A549 (cell line): Measurements from ENCODE around the gene ZC3H18. TPM values are rescaled to one million over a fixed set of nuclear protein-coding genes. Genes with fewer than 3 reads are reported as not detected.

Experiments
- ATAC-seq, 2 experiments: fragments of 200-7000 bp in 1 of 2; fragments of >200 bp in 1 of 2; cut with Nextera tagmentation in 1 of 2; cut with Tn5 transposase in 1 of 2; 3 replicates each; pipeline versions ENCODE4 v1.8.0 to v1.9.1; 2018 to 2020; ENCODE audit warnings: mild to moderate bottlenecking in 1 of 2, moderate library complexity in 1 of 2
- CTCF ChIA-PET: fragments of 300-600 bp; sonication (Branson Sonifier 250); formaldehyde crosslinking; extraction: SDS; loops from one replicate; lab custom pipeline; 2021; ENCODE audit warnings: antibody characterized with exemption, inconsistent platforms; lab: Yijun Ruan, JAX
- POLR2A ChIA-PET: fragments of 350-600 bp; formaldehyde crosslinking; extraction: SDS; loops from one replicate; lab custom pipeline; 2021; ENCODE audit warnings: antibody characterized with exemption, inconsistent platforms; lab: Yijun Ruan, JAX
- DNase-seq, 2 experiments: peaks; one replicate each; pipeline versions ENCODE4 v3.0.0 to v3.0.0-alpha.2; 2011 to 2016; ENCODE audit warnings: low read depth in 1 of 2, low spot score in 1 of 2
- FAIRE-seq: peaks from 2 replicates; lab custom pipeline; 2011; peaks lifted over from hg19 to GRCh38; lab: Jason Lieb, UNC
- H3K27ac ChIP-seq, 2 experiments: fragments of >200 bp; sonication (Bioruptor Twin); formaldehyde crosslinking; 3 replicates each; pipeline ENCODE4 v1.5.1; 2016 to 2017
- H3K4me1 ChIP-seq: fragments of >200 bp; sonication (Bioruptor Twin); formaldehyde crosslinking; 3 replicates; pipeline ENCODE4 v1.6.1; 2016
- H3K4me2 ChIP-seq: fragments of >200 bp; sonication (Bioruptor Twin); formaldehyde crosslinking; 3 replicates; pipeline ENCODE4 v1.6.1; 2016
- H3K4me3 ChIP-seq: fragments of >200 bp; sonication (Bioruptor Twin); formaldehyde crosslinking; 3 replicates; pipeline ENCODE4 v1.5.1; 2016
- H3K9me3 ChIP-seq: fragments of >200 bp; sonication (Bioruptor Twin); formaldehyde crosslinking; 3 replicates; pipeline ENCODE4 v1.6.1; 2016
- CBX8 ChIP-seq: fragments of 200-600 bp; sonication (generic); IDR thresholded peaks from 2 replicates; pipeline ENCODE4 v1.6.1; 2016
- EP300 ChIP-seq, 2 experiments: fragments of >200 bp; sonication (Bioruptor Twin); formaldehyde crosslinking; IDR thresholded peaks; 2 replicates in 1 of 2; 3 replicates in 1 of 2; pipeline ENCODE4 v1.6.1; 2016 to 2017
- JUN ChIP-seq, 2 experiments: fragments of >200 bp; sonication (Bioruptor Twin); formaldehyde crosslinking; IDR thresholded peaks; 2 replicates in 1 of 2; 3 replicates in 1 of 2; pipeline ENCODE4 v1.6.1; 2016 to 2017
- PHF8 ChIP-seq: fragments of 200-600 bp; sonication (generic); IDR thresholded peaks from 2 replicates; pipeline ENCODE4 v1.6.1; 2016; ENCODE audit warnings: low read depth, mild to moderate bottlenecking, antibody characterized with exemption, moderate library complexity, borderline replicate concordance
- POLR2A ChIP-seq: IDR thresholded peaks from 2 replicates; pipeline ENCODE4 v1.6.1; 2012; ENCODE audit warnings: mild to moderate bottlenecking, low read length
- WGBS: methylation state at CpG from one replicate; pipeline ENCODE4 v1.1.6; 2017; ENCODE audit errors: missing lambda C conversion rate; 5-methylcytosine and 5-hydroxymethylcytosine counted together
- polyA plus RNA-seq, 4 experiments: library from polyadenylated mRNA; depleted of rRNA in 3 of 4; stranded (reverse); fragments of >200 nt; fragmentation: RNase III in 1 of 4; extraction: RNeasy Plus Mini Kit Qiagen cat#74134 plus additional on column Dnase treatment in 1 of 4; gene quantifications; 2 replicates in 3 of 4; 3 replicates in 1 of 4; pipeline ENCODE4 v1.2.3, GENCODE V29; 2011 to 2017
- TF ChIP-seq, protein P1 (sequence below): fragments of >200 bp; sonication (Bioruptor Twin); formaldehyde crosslinking; IDR thresholded peaks from 3 replicates; pipeline ENCODE4 v1.6.1; 2016
- TF ChIP-seq, protein P2 (sequence below): IDR thresholded peaks from 2 replicates; pipeline ENCODE4 v1.6.1; 2012; ENCODE audit warnings: low read depth, borderline replicate concordance
- TF ChIP-seq, protein P3 (sequence below): IDR thresholded peaks from 2 replicates; pipeline ENCODE4 v1.6.1; 2012
- TF ChIP-seq, protein P4 (sequence below): fragments of 250-450 bp; sonication (Bioruptor Pico); IDR thresholded peaks from 2 replicates; pipeline ENCODE4 v1.5.0; 2020; ENCODE audit warnings: low read depth, mild to moderate bottlenecking, moderate library complexity
- TF ChIP-seq, protein P5 (sequence below): IDR thresholded peaks from 2 replicates; pipeline ENCODE4 v1.6.1; 2012
- TF ChIP-seq, protein P6 (sequence below): fragments of >200 bp; sonication (Bioruptor Twin); formaldehyde crosslinking; IDR thresholded peaks from 3 replicates; pipeline ENCODE4 v1.5.1; 2016

Gene ZC3H18
- polyA plus RNA-seq, 2 of the 4 experiments (the other 2 are of a cell fraction), result 21.1 to 48.2 TPM

DNA sequence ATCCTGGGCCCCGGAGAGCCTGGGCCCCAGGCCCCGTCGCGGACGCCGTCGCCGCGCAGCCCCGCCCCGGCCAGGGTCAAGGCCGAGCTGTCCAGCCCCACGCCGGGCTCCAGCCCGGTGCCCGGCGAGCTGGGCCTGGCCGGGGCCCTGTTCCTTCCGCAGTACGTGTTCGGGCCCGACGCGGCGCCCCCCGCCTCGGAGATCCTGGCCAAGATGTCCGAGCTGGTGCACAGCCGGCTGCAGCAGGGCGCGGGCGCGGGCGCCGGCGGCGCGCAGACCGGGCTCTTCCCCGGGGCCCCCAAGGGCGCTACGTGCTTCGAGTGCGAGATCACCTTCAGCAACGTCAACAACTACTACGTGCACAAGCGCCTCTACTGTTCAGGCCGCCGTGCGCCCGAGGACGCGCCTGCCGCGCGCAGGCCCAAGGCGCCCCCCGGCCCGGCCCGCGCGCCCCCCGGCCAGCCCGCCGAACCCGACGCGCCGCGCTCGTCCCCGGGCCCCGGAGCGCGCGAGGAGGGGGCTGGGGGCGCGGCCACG is 36.8 kb upstream of the ZC3H18 start:
- FAIRE-seq, result no peak
- no peaks in the 10 kb centered on the region for H3K9me3 ChIP-seq
- POLR2A ChIA-PET, result interaction anchor here (1.2 kb wide), 2 partner anchors 37 to 582 kb away, joined by 4 to 8 read pairs; partner anchors contain the start of genes BANP and ZC3H18
- WGBS, result 86% methylated on average over 20 of the region's 79 CpGs
- TF ChIP-seq, protein P1, sequence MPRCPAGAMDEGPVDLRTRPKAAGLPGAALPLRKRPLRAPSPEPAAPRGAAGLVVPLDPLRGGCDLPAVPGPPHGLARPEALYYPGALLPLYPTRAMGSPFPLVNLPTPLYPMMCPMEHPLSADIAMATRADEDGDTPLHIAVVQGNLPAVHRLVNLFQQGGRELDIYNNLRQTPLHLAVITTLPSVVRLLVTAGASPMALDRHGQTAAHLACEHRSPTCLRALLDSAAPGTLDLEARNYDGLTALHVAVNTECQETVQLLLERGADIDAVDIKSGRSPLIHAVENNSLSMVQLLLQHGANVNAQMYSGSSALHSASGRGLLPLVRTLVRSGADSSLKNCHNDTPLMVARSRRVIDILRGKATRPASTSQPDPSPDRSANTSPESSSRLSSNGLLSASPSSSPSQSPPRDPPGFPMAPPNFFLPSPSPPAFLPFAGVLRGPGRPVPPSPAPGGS, result no peak
- TF ChIP-seq CBX8, result no peak
- TF ChIP-seq, protein P2, sequence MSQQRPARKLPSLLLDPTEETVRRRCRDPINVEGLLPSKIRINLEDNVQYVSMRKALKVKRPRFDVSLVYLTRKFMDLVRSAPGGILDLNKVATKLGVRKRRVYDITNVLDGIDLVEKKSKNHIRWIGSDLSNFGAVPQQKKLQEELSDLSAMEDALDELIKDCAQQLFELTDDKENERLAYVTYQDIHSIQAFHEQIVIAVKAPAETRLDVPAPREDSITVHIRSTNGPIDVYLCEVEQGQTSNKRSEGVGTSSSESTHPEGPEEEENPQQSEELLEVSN, result no peak
- TF ChIP-seq, protein P3, sequence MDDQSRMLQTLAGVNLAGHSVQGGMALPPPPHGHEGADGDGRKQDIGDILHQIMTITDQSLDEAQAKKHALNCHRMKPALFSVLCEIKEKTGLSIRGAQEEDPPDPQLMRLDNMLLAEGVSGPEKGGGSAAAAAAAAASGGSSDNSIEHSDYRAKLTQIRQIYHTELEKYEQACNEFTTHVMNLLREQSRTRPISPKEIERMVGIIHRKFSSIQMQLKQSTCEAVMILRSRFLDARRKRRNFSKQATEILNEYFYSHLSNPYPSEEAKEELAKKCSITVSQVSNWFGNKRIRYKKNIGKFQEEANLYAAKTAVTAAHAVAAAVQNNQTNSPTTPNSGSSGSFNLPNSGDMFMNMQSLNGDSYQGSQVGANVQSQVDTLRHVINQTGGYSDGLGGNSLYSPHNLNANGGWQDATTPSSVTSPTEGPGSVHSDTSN, result no peak
- TF ChIP-seq, all 56 proteins: peak for 0
- H3K27ac ChIP-seq, result peak overlapping the region; percentile 99
- H3K4me3 ChIP-seq, result peak overlapping the region; percentile 91
- ATAC-seq (no peak), DNase-seq (no peak)
- H3K4me2 ChIP-seq, result peak overlapping the region; percentile 100
- H3K4me1 ChIP-seq, result peaks cover 15% of the 10 kb centered on the region; the same call in 2 of the 3 replicates
- CTCF ChIA-PET, result interaction anchor here (1.0 to 1.7 kb wide), 3 partner anchors 18 to 96 kb away, joined by 3 to 6 read pairs (median 5); no protein-coding TSS in a partner anchor

DNA sequence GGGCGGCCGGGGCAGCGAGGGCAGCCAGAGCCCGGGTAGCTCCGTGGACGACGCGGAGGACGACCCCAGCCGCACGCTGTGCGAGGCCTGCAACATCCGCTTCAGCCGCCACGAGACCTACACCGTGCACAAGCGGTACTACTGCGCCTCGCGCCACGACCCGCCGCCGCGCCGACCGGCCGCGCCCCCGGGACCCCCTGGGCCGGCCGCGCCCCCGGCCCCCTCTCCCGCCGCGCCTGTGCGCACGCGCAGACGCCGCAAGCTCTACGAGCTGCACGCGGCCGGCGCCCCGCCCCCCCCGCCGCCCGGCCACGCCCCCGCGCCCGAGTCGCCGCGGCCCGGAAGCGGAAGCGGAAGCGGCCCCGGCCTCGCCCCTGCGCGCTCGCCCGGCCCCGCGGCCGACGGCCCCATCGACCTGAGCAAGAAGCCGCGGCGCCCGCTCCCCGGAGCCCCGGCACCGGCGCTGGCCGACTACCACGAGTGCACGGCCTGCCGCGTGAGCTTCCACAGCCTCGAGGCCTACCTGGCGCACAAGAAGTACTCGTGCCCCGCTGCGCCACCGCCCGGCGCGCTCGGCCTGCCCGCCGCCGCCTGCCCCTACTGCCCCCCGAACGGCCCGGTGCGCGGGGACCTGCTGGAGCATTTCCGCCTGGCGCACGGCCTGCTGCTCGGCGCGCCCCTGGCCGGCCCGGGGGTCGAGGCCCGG is 36.1 kb upstream of the ZC3H18 start:
- peak overlapping the region; percentile 99 for H3K27ac ChIP-seq
- DNase-seq (peak; percentile 76), FAIRE-seq (no peak), ATAC-seq (peak; percentile 48 to 60; a peak in 5 of 6 replicates)
- ChIA-PET CTCF (interaction anchor here (1.0 to 1.7 kb wide), 3 partner anchors 18 to 97 kb away, joined by 3 to 6 read pairs (median 5); no protein-coding TSS in a partner anchor), POLR2A (interaction anchor here (1.2 kb wide), 2 partner anchors 36 to 583 kb away, joined by 4 to 8 read pairs; partner anchors contain the start of genes BANP and ZC3H18)
- H3K4me3 ChIP-seq, result peak overlapping the region; percentile 91
- TF ChIP-seq POLR2A (peak; percentile 53), JUN (IDR thresholded peaks at IDR 0.05) (peak; percentile 75 to 97; a peak in 4 of 5 replicates), EP300 (IDR thresholded peaks at IDR 0.05) (no peak), PHF8 (peak; percentile 71; the same call in 1 of the 2 replicates)
- TF ChIP-seq, protein P4, sequence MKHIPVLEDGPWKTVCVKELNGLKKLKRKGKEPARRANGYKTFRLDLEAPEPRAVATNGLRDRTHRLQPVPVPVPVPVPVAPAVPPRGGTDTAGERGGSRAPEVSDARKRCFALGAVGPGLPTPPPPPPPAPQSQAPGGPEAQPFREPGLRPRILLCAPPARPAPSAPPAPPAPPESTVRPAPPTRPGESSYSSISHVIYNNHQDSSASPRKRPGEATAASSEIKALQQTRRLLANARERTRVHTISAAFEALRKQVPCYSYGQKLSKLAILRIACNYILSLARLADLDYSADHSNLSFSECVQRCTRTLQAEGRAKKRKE (CRISPR knock-in tag), result no peak
- TF ChIP-seq, protein P5, sequence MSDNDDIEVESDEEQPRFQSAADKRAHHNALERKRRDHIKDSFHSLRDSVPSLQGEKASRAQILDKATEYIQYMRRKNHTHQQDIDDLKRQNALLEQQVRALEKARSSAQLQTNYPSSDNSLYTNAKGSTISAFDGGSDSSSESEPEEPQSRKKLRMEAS, result peak; percentile 43
- TF ChIP-seq, protein P6, sequence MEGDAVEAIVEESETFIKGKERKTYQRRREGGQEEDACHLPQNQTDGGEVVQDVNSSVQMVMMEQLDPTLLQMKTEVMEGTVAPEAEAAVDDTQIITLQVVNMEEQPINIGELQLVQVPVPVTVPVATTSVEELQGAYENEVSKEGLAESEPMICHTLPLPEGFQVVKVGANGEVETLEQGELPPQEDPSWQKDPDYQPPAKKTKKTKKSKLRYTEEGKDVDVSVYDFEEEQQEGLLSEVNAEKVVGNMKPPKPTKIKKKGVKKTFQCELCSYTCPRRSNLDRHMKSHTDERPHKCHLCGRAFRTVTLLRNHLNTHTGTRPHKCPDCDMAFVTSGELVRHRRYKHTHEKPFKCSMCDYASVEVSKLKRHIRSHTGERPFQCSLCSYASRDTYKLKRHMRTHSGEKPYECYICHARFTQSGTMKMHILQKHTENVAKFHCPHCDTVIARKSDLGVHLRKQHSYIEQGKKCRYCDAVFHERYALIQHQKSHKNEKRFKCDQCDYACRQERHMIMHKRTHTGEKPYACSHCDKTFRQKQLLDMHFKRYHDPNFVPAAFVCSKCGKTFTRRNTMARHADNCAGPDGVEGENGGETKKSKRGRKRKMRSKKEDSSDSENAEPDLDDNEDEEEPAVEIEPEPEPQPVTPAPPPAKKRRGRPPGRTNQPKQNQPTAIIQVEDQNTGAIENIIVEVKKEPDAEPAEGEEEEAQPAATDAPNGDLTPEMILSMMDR, result 0 out of 3 replicates have a peak, but pooled peaks have one; percentile 5
- TF ChIP-seq, protein P2, result peak; percentile 54
- H3K4me2 ChIP-seq, result peak overlapping the region; percentile 100
- peaks cover 15% of the 10 kb centered on the region; the same call in 2 of the 3 replicates for H3K4me1 ChIP-seq
- no peaks in the 10 kb centered on the region for H3K9me3 ChIP-seq
- no CpG with 5 or more reads among the region's 114 CpGs for WGBS
